Upper lobe of left lung (tissue), 6 donors: ENCODE results near the gene ANKFY1. TPM values are rescaled to one million over a fixed set of nuclear protein-coding genes. Genes with fewer than 3 reads are reported as not detected.
A peak's percentile ranks its signal among the peaks of the same experiment; 100 is the strongest.

Source experiments
- ATAC-seq, 2 donors: fragments of 200-7000 bp; cut with Tn5 transposase; one replicate each; pipeline ENCODE4 v1.9.1; 2022; ENCODE audit warnings: mild to moderate bottlenecking in 2 of 2, moderate library complexity in 2 of 2; ENCODE audit not compliant: low FRiP score in 2 of 2
- DNase-seq, 2 donors: peaks; one replicate each; pipeline ENCODE4 v3.0.0-alpha.2; 2019 to 2020
- H3K27ac ChIP-seq, 4 donors: fragments of 200-600 bp; sonication (generic); one replicate each; pipeline ENCODE4 v1.5.1; 2016 to 2019
- H3K27me3 ChIP-seq, 4 donors: fragments of 200-600 bp; sonication (generic); one replicate each; pipeline ENCODE4 v1.5.1; 2017 to 2019
- H3K36me3 ChIP-seq, 4 donors: fragments of 200-600 bp; sonication (generic); one replicate each; pipeline ENCODE4 v1.5.1; 2016 to 2019
- H3K4me1 ChIP-seq, 4 donors: fragments of 200-600 bp; sonication (generic); one replicate each; pipeline ENCODE4 v1.5.1; 2018 to 2019
- H3K4me3 ChIP-seq, 4 donors: fragments of 200-600 bp; sonication (generic); one replicate each; pipeline ENCODE4 v1.5.1; 2017 to 2019; ENCODE audit warnings: mild to moderate bottlenecking in 2 of 4, moderate library complexity in 1 of 4
- H3K9me3 ChIP-seq, 4 donors: fragments of 200-600 bp; sonication (generic); one replicate each; pipeline ENCODE4 v1.5.1; 2018 to 2019
- EP300 ChIP-seq, 4 donors: sonication (generic); formaldehyde crosslinking; IDR thresholded peaks; one replicate each; pipeline ENCODE4 v1.5.1; 2017; ENCODE audit warnings: antibody characterized with exemption in 4 of 4, control low read depth in 2 of 4
- POLR2A ChIP-seq, 4 donors: fragments of 450-650 bp; IDR thresholded peaks; one replicate each; pipeline ENCODE4 v1.5.1; 2016 to 2017; ENCODE audit warnings: antibody characterized with exemption in 4 of 4, mild to moderate bottlenecking in 2 of 4
- POLR2AphosphoS5 ChIP-seq, 2 donors: sonication (generic); formaldehyde crosslinking; IDR thresholded peaks; one replicate each; pipeline ENCODE4 v1.5.1; 2017; ENCODE audit warnings: antibody characterized with exemption in 2 of 2
- WGBS, 2 donors: methylation state at CpG; one replicate each; pipeline ENCODE4 v1.1.5; 2017 to 2018; 5-methylcytosine and 5-hydroxymethylcytosine counted together
- total RNA-seq, 6 donors: library from RNA; depleted of rRNA in 4 of 6; stranded (reverse); fragments of >200 nt in 4 of 6; gene quantifications; one replicate each; pipeline versions ENCODE4 v1.1.0 to v1.2.1, GENCODE V29; 2016 to 2021
- TF ChIP-seq, protein P1 (sequence below), 6 experiments: fragments of 450-650 bp in 4 of 6; fragments of 200-600 bp in 2 of 6; sonication (generic) in 2 of 6; IDR thresholded peaks; one replicate each; pipeline ENCODE4 v1.5.1; 2016 to 2019; ENCODE audit warnings: antibody characterized with exemption in 6 of 6
- donor health status: DM: no; HTN: no; CAD: no; lungs with moderate emphysema.
- donor health status: DM: no; HTN: yes; CAD: no; lungs with severe emphysema.

ANKFY1 gene
- total RNA-seq, 6 donors from 2014 or later = 58.7 to 92.2 (median 60.9) TPM

DNA sequence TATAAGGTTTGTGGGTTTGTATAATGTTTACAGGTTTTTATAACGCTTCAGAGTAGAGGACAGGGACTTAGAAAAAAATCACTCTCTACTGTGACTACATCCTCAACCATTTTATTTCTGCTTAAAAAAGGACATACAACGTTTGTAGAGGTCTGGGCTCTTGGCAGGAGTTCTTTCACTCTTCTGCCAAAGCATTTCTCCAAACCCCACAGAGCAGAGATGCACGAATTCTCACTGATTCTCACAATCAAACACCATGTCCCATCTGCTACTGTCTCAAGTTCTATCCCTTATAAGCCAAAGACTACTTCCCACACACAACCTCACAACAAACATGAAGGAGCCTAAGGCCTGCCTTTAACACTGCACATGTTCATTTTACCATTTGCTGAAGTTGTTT is 7.0 kb upstream of the ANKFY1 start:
- Histone ChIP-seq H3K4me3 (no peak overlapping the region), H3K36me3 (peaks cover 0 to 22% (median 0%) of the 10 kb centered on the region in 4 donors), H3K4me1 (no peaks in the 10 kb centered on the region), H3K27ac (no peak overlapping the region), H3K9me3 (no peaks in the 10 kb centered on the region), H3K27me3 (no peaks in the 10 kb centered on the region)
- TF ChIP-seq POLR2AphosphoS5 (IDR thresholded peaks at IDR 0.05) = no peak
- TF ChIP-seq EP300 (IDR thresholded peaks at IDR 0.05) = no peak
- no peak for TF ChIP-seq POLR2A (IDR thresholded peaks at IDR 0.05)
- TF ChIP-seq, protein P1, sequence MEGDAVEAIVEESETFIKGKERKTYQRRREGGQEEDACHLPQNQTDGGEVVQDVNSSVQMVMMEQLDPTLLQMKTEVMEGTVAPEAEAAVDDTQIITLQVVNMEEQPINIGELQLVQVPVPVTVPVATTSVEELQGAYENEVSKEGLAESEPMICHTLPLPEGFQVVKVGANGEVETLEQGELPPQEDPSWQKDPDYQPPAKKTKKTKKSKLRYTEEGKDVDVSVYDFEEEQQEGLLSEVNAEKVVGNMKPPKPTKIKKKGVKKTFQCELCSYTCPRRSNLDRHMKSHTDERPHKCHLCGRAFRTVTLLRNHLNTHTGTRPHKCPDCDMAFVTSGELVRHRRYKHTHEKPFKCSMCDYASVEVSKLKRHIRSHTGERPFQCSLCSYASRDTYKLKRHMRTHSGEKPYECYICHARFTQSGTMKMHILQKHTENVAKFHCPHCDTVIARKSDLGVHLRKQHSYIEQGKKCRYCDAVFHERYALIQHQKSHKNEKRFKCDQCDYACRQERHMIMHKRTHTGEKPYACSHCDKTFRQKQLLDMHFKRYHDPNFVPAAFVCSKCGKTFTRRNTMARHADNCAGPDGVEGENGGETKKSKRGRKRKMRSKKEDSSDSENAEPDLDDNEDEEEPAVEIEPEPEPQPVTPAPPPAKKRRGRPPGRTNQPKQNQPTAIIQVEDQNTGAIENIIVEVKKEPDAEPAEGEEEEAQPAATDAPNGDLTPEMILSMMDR (IDR thresholded peaks at IDR 0.05) = no peak
- ATAC-seq = no peak
- WGBS, 2 donors = 73 to 74% methylated on average over 3 of the region's 3 CpGs
- DNase-seq = no peak

DNA sequence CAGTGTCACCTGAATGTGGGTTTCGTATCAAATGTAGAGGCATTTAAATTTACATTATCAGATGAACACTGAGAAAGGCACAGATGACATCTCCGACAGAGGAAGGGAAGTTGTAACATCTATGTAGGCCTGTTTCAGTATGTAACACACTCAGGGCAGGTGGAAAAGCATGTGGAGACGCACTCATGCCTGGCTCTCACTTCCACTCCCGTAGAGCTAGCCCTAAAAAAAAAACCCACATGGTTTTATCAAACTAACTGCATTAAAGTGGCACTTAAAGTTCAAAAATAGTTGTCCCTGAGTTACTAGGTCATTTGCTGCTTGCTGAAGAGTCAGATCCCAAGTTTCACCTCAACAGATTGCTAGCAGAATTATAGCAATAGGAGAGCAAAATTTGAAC is 6.1 kb upstream of the ANKFY1 start:
- H3K4me3 ChIP-seq = no peak overlapping the region
- H3K36me3 ChIP-seq = peaks cover 0 to 22% (median 0%) of the 10 kb centered on the region in 4 donors
- no peaks in the 10 kb centered on the region for H3K4me1 ChIP-seq
- H3K27ac ChIP-seq = no peak overlapping the region
- H3K9me3 ChIP-seq = no peaks in the 10 kb centered on the region
- ATAC-seq (no peak), DNase-seq (no peak)
- no peak for TF ChIP-seq POLR2AphosphoS5 (IDR thresholded peaks at IDR 0.05)
- no peak for TF ChIP-seq EP300 (IDR thresholded peaks at IDR 0.05)
- TF ChIP-seq POLR2A (IDR thresholded peaks at IDR 0.05) = no peak
- TF ChIP-seq, protein P1 (IDR thresholded peaks at IDR 0.05) = no peak
- no peaks in the 10 kb centered on the region for H3K27me3 ChIP-seq
- WGBS, 2 donors = 74 to 86% methylated on average over 4 of the region's 4 CpGs

DNA sequence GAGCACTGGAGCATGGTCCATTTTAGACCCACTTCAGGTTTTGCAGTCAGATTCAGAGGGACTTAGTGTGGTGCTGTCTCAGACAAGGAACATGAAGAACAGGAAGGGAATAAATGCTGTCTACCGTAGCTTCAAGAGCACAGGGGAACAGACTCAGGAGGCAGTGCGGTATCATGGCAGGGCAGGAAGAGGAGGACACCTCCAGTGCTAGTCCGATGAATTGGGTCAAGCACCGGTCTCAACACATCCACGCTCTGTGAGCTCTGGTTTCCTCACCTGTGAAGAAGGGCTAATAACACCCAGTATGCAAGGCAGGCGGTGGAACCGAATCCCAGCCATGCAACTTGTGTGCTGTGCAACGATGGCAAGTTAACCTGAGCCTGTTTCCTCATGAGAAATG is 3.6 kb upstream of the ANKFY1 start:
- H3K9me3 ChIP-seq = no peaks in the 10 kb centered on the region
- peaks cover 13 to 15% (median 14%) of the 10 kb centered on the region in 4 donors for H3K4me1 ChIP-seq
- ATAC-seq (no peak), DNase-seq (no peak)
- H3K27ac ChIP-seq = no peak overlapping the region
- 97 to 98% methylated on average over 8 of the region's 8 CpGs for WGBS, 2 donors
- H3K36me3 ChIP-seq = peaks cover 0 to 21% (median 0%) of the 10 kb centered on the region in 4 donors
- H3K4me3 ChIP-seq = no peak overlapping the region
- TF ChIP-seq POLR2AphosphoS5 (IDR thresholded peaks at IDR 0.05) = no peak
- no peaks in the 10 kb centered on the region for H3K27me3 ChIP-seq

DNA sequence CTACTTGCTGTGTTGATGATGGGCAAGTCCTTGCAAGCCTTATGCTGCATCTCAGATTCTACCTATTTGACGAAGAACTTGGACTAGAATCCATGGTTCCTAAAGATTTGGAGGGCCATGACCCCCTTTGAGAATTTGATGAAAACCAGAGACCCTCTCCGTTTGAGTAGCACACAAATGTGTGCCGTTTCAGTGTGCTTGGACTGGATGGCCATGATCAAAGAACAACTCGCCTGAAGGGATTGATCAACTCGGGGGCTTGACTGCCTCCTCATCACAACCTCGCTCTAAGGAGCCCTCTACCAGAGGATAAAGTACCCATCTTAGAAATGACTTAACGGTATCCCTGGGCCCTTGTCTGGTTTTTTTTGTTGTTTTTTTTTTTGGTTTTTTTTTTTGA is 2.8 kb upstream of the ANKFY1 start:
- Histone ChIP-seq H3K4me1 (peaks cover 17 to 23% (median 19%) of the 10 kb centered on the region in 4 donors), H3K4me3 (no peak overlapping the region), H3K27ac (no peak overlapping the region), H3K27me3 (no peaks in the 10 kb centered on the region), H3K9me3 (no peaks in the 10 kb centered on the region), H3K36me3 (peaks cover 0 to 14% (median 0%) of the 10 kb centered on the region in 4 donors)
- no peak for TF ChIP-seq EP300 (IDR thresholded peaks at IDR 0.05)
- TF ChIP-seq, protein P1 (IDR thresholded peaks at IDR 0.05) = no peak
- no peak for TF ChIP-seq POLR2AphosphoS5 (IDR thresholded peaks at IDR 0.05)
- no peak for TF ChIP-seq POLR2A (IDR thresholded peaks at IDR 0.05)
- 81 to 85% methylated on average over 7 of the region's 7 CpGs for WGBS, 2 donors
- no peak for DNase-seq
- no peak for ATAC-seq

DNA sequence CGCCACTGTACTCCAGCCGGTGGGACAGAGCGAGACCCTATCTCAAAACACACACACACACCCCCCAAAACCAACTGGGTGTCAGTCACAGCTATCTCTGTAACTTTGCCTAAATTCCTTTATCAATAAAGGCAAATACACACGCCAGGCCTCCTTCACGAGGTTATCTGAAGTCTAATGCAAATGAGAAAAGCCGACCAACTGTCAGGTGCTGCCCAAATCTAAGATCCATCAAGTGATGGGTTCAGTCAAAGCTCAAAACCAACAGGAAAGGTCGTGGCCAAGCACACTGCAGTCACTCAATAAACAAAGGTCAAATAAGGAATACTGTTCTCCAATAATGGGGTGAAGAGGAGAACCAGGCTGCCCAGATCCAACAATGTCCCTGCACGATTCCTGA is 1.1 kb downstream of the ANKFY1 start:
- DNase-seq (no peak), ATAC-seq (no peak)
- peaks cover 0 to 6% (median 0%) of the 10 kb centered on the region in 4 donors for H3K36me3 ChIP-seq
- 53 to 56% methylated on average over 8 of the region's 8 CpGs for WGBS, 2 donors
- H3K9me3 ChIP-seq = peaks cover 5 to 12% (median 6%) of the 10 kb centered on the region in 4 donors
- H3K27ac ChIP-seq = peak overlapping the region; percentile 74 to 89 (median 88)
- peaks cover 17 to 27% (median 22%) of the 10 kb centered on the region in 4 donors for H3K4me1 ChIP-seq
- peak overlapping the region; percentile 70 to 97 (median 89) for H3K4me3 ChIP-seq
- TF ChIP-seq EP300 (IDR thresholded peaks at IDR 0.05) (no peak), POLR2AphosphoS5 (IDR thresholded peaks at IDR 0.05) (no peak)
- TF ChIP-seq, protein P1 (IDR thresholded peaks at IDR 0.05) = no peak
- no peaks in the 10 kb centered on the region for H3K27me3 ChIP-seq
